ENCODE measurements around the gene KIF13A. TPM values are rescaled to one million over a fixed set of nuclear protein-coding genes. Genes with fewer than 3 reads are reported as not detected.

Gene KIF13A
- total and polyA plus RNA-seq, 9 of the 15 experiments (the other 6 are each of a cell fraction or from before 2014, with no cell fraction given): 3.6 to 44.3 (median 29.7) TPM

DNA sequence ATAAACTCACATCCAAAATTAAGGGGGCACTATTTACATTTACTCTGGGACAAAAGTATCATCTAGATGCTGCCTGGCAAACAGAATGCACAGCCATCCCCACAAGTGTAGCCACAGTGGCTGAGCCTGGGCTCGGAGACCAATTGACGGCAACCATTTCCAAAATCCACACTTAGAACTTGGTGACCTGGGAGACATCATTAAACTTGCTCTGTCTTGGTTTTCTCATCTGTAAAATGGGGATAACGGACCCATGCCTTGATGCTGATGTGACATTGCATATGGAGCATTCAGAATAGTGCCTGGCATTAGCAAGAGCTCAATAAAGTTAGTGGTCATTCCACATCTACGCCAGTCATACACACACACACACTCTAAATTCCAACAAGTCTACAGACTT lies 140.7 kb downstream of the KIF13A start (continued):
- TF ChIP-seq HDAC2 (IDR thresholded peaks at IDR 0.05) (no peak), PHF20 (IDR thresholded peaks at IDR 0.05; ENCODE audit: partially characterized antibody) (peak; percentile 57), ZC3H11A (IDR thresholded peaks at IDR 0.05; ENCODE audit: low read depth, low read length) (no peak), FOXP1 (CRISPR knock-in tag; IDR thresholded peaks at IDR 0.05) (no peak), ZNF175 (CRISPR knock-in tag; IDR thresholded peaks at IDR 0.05; ENCODE audit: low read depth) (no peak), ADNP (tag; IDR thresholded peaks at IDR 0.05) (peak; percentile 74; the same call in 1 of the 2 replicates), HDAC1 (IDR thresholded peaks at IDR 0.05) (no peak), CBX1 (IDR thresholded peaks at IDR 0.05; ENCODE audit: low read depth) (0 out of 2 replicates have a peak, but pooled peaks have one; percentile 56), ZNF134 (CRISPR knock-in tag; conservative IDR thresholded peaks at IDR 0.05) (no peak), KAT8 (IDR thresholded peaks at IDR 0.05; ENCODE audit: low read depth) (no peak), ARNT (IDR thresholded peaks at IDR 0.05) (no peak)
- TF ChIP-seq, protein P1, sequence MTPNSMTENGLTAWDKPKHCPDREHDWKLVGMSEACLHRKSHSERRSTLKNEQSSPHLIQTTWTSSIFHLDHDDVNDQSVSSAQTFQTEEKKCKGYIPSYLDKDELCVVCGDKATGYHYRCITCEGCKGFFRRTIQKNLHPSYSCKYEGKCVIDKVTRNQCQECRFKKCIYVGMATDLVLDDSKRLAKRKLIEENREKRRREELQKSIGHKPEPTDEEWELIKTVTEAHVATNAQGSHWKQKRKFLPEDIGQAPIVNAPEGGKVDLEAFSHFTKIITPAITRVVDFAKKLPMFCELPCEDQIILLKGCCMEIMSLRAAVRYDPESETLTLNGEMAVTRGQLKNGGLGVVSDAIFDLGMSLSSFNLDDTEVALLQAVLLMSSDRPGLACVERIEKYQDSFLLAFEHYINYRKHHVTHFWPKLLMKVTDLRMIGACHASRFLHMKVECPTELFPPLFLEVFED (CRISPR knock-in tag; conservative IDR thresholded peaks at IDR 0.05): no peak
- TF ChIP-seq, protein P2, sequence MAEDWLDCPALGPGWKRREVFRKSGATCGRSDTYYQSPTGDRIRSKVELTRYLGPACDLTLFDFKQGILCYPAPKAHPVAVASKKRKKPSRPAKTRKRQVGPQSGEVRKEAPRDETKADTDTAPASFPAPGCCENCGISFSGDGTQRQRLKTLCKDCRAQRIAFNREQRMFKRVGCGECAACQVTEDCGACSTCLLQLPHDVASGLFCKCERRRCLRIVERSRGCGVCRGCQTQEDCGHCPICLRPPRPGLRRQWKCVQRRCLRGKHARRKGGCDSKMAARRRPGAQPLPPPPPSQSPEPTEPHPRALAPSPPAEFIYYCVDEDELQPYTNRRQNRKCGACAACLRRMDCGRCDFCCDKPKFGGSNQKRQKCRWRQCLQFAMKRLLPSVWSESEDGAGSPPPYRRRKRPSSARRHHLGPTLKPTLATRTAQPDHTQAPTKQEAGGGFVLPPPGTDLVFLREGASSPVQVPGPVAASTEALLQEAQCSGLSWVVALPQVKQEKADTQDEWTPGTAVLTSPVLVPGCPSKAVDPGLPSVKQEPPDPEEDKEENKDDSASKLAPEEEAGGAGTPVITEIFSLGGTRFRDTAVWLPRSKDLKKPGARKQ (CRISPR knock-in tag; IDR thresholded peaks at IDR 0.05): no peak
